ENCODE measurements around the gene CADPS2. TPM values are rescaled to one million over a fixed set of nuclear protein-coding genes. Genes with fewer than 3 reads are reported as not detected.

Gene CADPS2
- total RNA-seq, 4 donors from 2014 or later, result 27.3 to 154 (median 114) TPM

DNA sequence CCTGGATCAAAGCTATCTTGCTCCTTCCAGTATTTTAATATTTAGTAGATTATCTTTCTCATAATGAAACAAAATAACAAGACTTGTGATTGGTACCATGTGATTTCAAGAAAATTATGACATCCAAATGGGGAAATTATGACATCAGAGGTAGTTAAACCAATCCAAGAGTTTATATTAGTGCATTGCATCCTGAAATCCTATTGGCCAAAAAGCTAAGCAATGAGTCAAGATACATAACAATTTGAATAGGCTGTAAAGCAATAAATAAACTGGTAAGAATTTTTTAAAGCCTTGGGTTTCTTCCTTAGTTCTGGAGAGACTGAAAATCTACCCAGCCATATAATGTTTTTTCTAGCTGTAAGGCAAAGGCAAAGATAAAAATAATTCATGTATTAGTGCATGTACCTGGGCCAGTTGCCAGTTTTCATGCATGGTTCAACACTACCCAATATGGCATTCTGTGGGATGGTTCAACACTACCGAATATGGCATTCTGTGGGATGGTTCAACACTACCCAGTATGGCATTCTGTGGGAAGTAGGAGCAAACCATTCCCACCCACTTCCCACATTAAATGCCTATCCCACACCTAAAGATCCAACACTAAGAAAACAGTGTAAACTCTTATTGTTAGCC, 183.3 kb downstream of the CADPS2 start, which contains the start of gene RNF148:
Gene RNF148, minus strand, starts transcription at position 51 of the 639 bp plus-strand sequence. CDS start 172 bp downstream, outside the sequence.
- no peaks in the 10 kb centered on the region for H3K9me3 ChIP-seq
- DNase-seq (ENCODE audit: extremely low spot score), result no peak
- WGBS, result 88% methylated on average over 1 of the region's 1 CpG
- no peaks in the 10 kb centered on the region for H3K27me3 ChIP-seq
- H3K4me3 ChIP-seq, result no peak within 1 kb of the TSS
- no peak within 1 kb of the TSS for H3K27ac ChIP-seq (replicated peaks in 1 of 4)
- H3K4me1 ChIP-seq, result peaks cover 0 to 8% (median 4%) of the 10 kb centered on the region in 4 donors
- TF ChIP-seq POLR2A (IDR thresholded peaks at IDR 0.05; ENCODE audit: low read depth), result no peak
- TF ChIP-seq POLR2AphosphoS5 (IDR thresholded peaks at IDR 0.05), result no peak
- no peak for TF ChIP-seq EP300 (IDR thresholded peaks at IDR 0.05)
- TF ChIP-seq, protein P1, sequence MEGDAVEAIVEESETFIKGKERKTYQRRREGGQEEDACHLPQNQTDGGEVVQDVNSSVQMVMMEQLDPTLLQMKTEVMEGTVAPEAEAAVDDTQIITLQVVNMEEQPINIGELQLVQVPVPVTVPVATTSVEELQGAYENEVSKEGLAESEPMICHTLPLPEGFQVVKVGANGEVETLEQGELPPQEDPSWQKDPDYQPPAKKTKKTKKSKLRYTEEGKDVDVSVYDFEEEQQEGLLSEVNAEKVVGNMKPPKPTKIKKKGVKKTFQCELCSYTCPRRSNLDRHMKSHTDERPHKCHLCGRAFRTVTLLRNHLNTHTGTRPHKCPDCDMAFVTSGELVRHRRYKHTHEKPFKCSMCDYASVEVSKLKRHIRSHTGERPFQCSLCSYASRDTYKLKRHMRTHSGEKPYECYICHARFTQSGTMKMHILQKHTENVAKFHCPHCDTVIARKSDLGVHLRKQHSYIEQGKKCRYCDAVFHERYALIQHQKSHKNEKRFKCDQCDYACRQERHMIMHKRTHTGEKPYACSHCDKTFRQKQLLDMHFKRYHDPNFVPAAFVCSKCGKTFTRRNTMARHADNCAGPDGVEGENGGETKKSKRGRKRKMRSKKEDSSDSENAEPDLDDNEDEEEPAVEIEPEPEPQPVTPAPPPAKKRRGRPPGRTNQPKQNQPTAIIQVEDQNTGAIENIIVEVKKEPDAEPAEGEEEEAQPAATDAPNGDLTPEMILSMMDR (IDR thresholded peaks at IDR 0.05), result no peak
- intact Hi-C loops (cut with DNase I), result no loop called here
- peaks cover 0 to 4% (median 0%) of the 10 kb centered on the region in 4 donors for H3K36me3 ChIP-seq

DNA sequence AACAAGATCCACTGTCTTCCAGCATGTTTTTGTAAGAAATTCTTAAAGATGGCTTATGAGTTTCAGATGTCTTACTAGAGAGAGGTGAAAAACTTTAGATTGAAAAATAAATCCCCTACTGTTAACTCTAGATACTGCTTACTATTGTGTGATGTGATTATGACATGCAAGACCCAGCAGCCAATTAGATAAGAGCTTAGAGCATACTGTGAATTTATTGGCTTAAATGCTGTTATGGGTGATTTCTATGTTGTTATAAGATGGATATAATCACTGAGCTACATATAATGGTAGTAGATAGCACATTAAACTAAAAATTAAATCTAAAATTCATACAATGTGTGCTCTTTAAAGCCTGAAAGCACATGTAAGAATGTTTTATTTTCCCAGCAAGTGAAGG, 187.2 kb downstream of the CADPS2 start, which contains the start of gene RNF133:
Gene RNF133, minus strand, starts transcription at position 101 of the 400 bp plus-strand sequence. CDS start 199 bp downstream, outside the sequence.
- Histone ChIP-seq H3K9me3 (no peaks in the 10 kb centered on the region), H3K4me3 (no peak within 1 kb of the TSS), H3K27me3 (no peaks in the 10 kb centered on the region), H3K36me3 (peaks cover 0 to 4% (median 0%) of the 10 kb centered on the region in 4 donors), H3K4me1 (peaks cover 0 to 20% (median 4%) of the 10 kb centered on the region in 4 donors), H3K27ac (replicated peaks in 1 of 4) (no peak within 1 kb of the TSS)
- intact Hi-C loops (cut with DNase I), result no loop called here
- TF ChIP-seq, protein P1 (IDR thresholded peaks at IDR 0.05), result no peak
- TF ChIP-seq POLR2AphosphoS5 (IDR thresholded peaks at IDR 0.05), result no peak
- TF ChIP-seq POLR2A (IDR thresholded peaks at IDR 0.05; ENCODE audit: low read depth), result no peak
- TF ChIP-seq EP300 (IDR thresholded peaks at IDR 0.05), result no peak
- DNase-seq (ENCODE audit: extremely low spot score), result no peak

DNA sequence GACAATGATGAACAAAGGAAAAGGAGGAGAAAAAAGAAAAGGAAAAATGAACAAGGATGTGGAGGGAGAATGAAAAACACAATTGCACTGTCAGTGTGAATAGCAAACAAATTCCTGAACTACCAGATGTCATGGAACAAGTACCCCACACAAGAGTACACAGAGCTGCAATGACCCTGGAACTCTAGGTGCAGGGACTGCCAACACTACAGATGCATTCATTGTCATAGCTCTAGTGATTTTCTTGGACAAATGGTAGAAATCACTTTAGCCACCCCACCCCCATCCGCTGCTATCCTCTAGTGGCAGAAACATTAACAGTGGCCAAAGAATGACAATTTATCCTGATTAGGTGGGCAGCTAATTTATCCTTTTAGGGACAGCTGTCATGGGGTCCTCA, 190.4 kb downstream of the CADPS2 start:
- H3K9me3 ChIP-seq, result no peaks in the 10 kb centered on the region
- H3K4me1 ChIP-seq, result peaks cover 0 to 14% (median 0%) of the 10 kb centered on the region in 4 donors
- no peak overlapping the region for H3K4me3 ChIP-seq
- H3K27me3 ChIP-seq, result no peaks in the 10 kb centered on the region
- peaks cover 0 to 3% (median 0%) of the 10 kb centered on the region in 4 donors for H3K36me3 ChIP-seq
- DNase-seq (ENCODE audit: extremely low spot score), result no peak
- WGBS, result 75% methylated on average over 1 of the region's 1 CpG
- intact Hi-C loops (cut with DNase I), result no loop called here
- TF ChIP-seq, protein P1 (IDR thresholded peaks at IDR 0.05), result no peak
- TF ChIP-seq EP300 (IDR thresholded peaks at IDR 0.05) (no peak), POLR2AphosphoS5 (IDR thresholded peaks at IDR 0.05) (no peak)
- H3K27ac ChIP-seq (replicated peaks in 1 of 4), result no peak overlapping the region

DNA sequence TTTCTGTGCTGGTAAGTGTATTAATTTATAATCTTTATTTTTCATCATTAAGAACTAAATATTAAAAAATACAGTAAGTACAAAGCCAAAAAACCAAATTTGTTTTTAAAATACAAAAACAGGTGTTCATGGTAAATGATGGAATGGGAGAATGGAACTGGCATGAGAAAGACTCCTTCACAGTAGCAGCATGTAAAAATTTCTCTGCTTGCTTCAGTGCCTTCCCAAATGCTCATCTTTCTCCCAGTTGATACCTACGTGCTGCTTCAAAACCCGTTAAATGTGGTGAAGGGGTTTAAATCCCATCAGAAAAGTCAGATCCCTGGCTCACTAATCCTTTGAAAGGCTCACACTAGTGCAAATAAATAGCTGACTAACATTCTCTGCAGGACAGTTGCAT, 191.6 kb downstream of the CADPS2 start:
- Histone ChIP-seq H3K4me3 (no peak overlapping the region), H3K27ac (replicated peaks in 1 of 4) (no peak overlapping the region), H3K36me3 (peaks cover 0 to 3% (median 0%) of the 10 kb centered on the region in 4 donors), H3K9me3 (no peaks in the 10 kb centered on the region), H3K4me1 (peaks cover 0 to 14% (median 0%) of the 10 kb centered on the region in 4 donors), H3K27me3 (no peaks in the 10 kb centered on the region)
- no peak for TF ChIP-seq EP300 (IDR thresholded peaks at IDR 0.05)
- no peak for TF ChIP-seq POLR2AphosphoS5 (IDR thresholded peaks at IDR 0.05)
- TF ChIP-seq POLR2A (IDR thresholded peaks at IDR 0.05; ENCODE audit: low read depth), result no peak
- DNase-seq (ENCODE audit: extremely low spot score), result no peak
- intact Hi-C loops (cut with DNase I), result no loop called here
- 83% methylated on average over 2 of the region's 2 CpGs for WGBS

DNA sequence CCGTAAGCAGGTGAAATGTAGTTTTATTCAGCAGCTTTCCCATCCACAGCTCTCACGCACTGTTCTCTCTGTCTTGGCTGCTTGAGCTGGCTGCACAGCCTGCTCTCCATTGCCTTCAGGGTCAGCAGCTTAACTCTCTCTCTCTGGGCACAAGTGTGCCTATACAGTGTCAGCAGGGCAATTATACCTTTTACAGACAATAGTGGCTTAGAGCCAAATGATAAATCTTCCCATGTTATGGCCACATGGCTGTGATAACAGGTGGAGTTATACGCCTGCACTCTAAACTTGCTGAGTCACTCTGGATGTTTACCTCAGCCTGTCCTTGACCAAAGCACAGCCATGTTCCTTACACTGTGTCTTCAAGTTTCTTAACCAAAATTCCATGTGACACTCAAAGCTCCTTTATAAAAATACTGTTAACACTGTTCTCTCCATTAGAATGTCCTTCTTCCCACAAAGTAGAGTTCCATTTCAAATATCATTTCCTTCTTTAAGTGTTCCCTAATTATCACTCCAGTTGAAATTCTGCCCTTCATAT, 193.4 kb downstream of the CADPS2 start:
- 97% methylated on average over 3 of the region's 3 CpGs for WGBS
- Histone ChIP-seq H3K4me1 (peaks cover 0 to 14% (median 0%) of the 10 kb centered on the region in 4 donors), H3K4me3 (no peak overlapping the region), H3K27ac (replicated peaks in 1 of 4) (no peak overlapping the region), H3K27me3 (no peaks in the 10 kb centered on the region), H3K9me3 (no peaks in the 10 kb centered on the region), H3K36me3 (peaks cover 0 to 3% (median 0%) of the 10 kb centered on the region in 4 donors)
- no peak for DNase-seq (ENCODE audit: extremely low spot score)
- TF ChIP-seq EP300 (IDR thresholded peaks at IDR 0.05), result no peak
- no peak for TF ChIP-seq POLR2AphosphoS5 (IDR thresholded peaks at IDR 0.05)
- TF ChIP-seq, protein P1 (IDR thresholded peaks at IDR 0.05), result no peak
- intact Hi-C loops (cut with DNase I), result no loop called here
